Keratinocyte (primary cell): ENCODE results near the gene SLC15A5.

Experiments
- CTCF ChIP-seq, 3 experiments: IDR thresholded peaks in 1 of 3; conservative IDR thresholded peaks in 1 of 3; optimal IDR thresholded peaks in 1 of 3; 2 replicates in 2 of 3; 3 replicates in 1 of 3; pipeline versions ENCODE3 to v1.5.1; 2011; ENCODE audit warnings: low read length in 3 of 3, mild to moderate bottlenecking in 3 of 3, moderate library complexity in 2 of 3, control low read depth in 1 of 3, inconsistent platforms in 1 of 3; ENCODE audit not compliant: insufficient read depth in 2 of 3; ENCODE audit errors: extremely low read depth in 1 of 3
- EZH2 ChIP-seq: IDR thresholded peaks from one replicate; pipeline ENCODE4 v1.6.1; 2012; ENCODE audit warnings: inconsistent platforms, mild to moderate bottlenecking, low read length, moderate library complexity

- no peak for TF ChIP-seq CTCF (optimal IDR thresholded peaks at IDR 0.05 in 1 of 3, IDR thresholded peaks at IDR 0.05 in 1 of 3, conservative IDR thresholded peaks at IDR 0.05 in 1 of 3; ENCODE audit: extremely low read depth in 1 of 3, insufficient read depth in 2 of 3, low read length in 3 of 3)
- TF ChIP-seq EZH2, result no peak
These were observed 36.1 kb downstream of the SLC15A5 start for GRCh38 chr12:16241346-16241745.
